GM12878 (cell line): ENCODE measurements around the gene ZNF177. TPM values are rescaled to one million over a fixed set of nuclear protein-coding genes. Genes with fewer than 3 reads are reported as not detected.

Experiments
- ATAC-seq: fragments of 200-7000 bp; cut with Tn5 transposase; 3 replicates; pipeline ENCODE4 v1.9.1; 2020; ENCODE audit warnings: mild to moderate bottlenecking, moderate library complexity
- BruUV-seq: library from RNA; stranded (reverse); fragments of 400-500 nt; replicated peaks from 2 replicates; lab custom pipeline; 2021; lab: Mats Ljungman, UMichigan
- CTCF ChIA-PET: fragments of 300-600 bp; sonication (Branson Sonifier 250); formaldehyde crosslinking; extraction: SDS; loops from one replicate; lab custom pipeline; 2021; ENCODE audit warnings: inconsistent platforms; lab: Yijun Ruan, JAX
- POLR2A ChIA-PET: fragments of 350-600 bp; formaldehyde crosslinking; extraction: SDS; loops from one replicate; lab custom pipeline; 2021; ENCODE audit warnings: inconsistent platforms; lab: Charles Lee
- RAD21 ChIA-PET: fragments of 300-600 bp; sonication (Branson Sonifier 250); formaldehyde crosslinking; loops from one replicate; lab custom pipeline; 2023; ENCODE audit warnings: antibody characterized with exemption; ENCODE audit not compliant: unreplicated experiment; lab: Charles Lee
- SMC1A ChIA-PET: fragments of 300-600 bp; sonication (Branson Sonifier 250); formaldehyde crosslinking; loops from one replicate; lab custom pipeline; 2023; ENCODE audit not compliant: unreplicated experiment, uncharacterized antibody; lab: Charles Lee
- DNase-seq: peaks from one replicate; pipeline ENCODE4 v3.0.0-alpha.2; 2011; ENCODE audit warnings: low read depth, low spot score
- FAIRE-seq: peaks from 3 replicates; lab custom pipeline; 2011; peaks lifted over from hg19 to GRCh38; lab: Jason Lieb, UNC
- H2AFZ ChIP-seq: 2 replicates; pipeline ENCODE4 v1.6.0; 2011; ENCODE audit warnings: low read depth, low read length, control low read depth; ENCODE audit not compliant: control insufficient read depth
- H3K27ac ChIP-seq: 2 replicates; pipeline ENCODE4 v1.5.1; 2011; ENCODE audit warnings: control low read depth; ENCODE audit not compliant: control insufficient read depth, insufficient read depth
- H3K27me3 ChIP-seq, 2 experiments: replicated peaks in 1 of 2; 2 replicates each; pipeline versions ENCODE4 v1.6.0 to v1.6.1; 2011; ENCODE audit warnings: low read length in 1 of 2; ENCODE audit not compliant: control insufficient read depth in 2 of 2, insufficient read depth in 2 of 2
- H3K36me3 ChIP-seq, 2 experiments: 2 replicates each; pipeline ENCODE4 v1.5.1; 2011; ENCODE audit warnings: low read length in 1 of 2; ENCODE audit not compliant: control insufficient read depth in 2 of 2, insufficient read depth in 2 of 2
- H3K4me1 ChIP-seq: 2 replicates; pipeline ENCODE4 v1.6.1; 2011; ENCODE audit warnings: mild to moderate bottlenecking, low read length, moderate library complexity, mixed read lengths; ENCODE audit not compliant: control insufficient read depth, insufficient read depth
- H3K4me2 ChIP-seq: 2 replicates; pipeline ENCODE4 v1.6.0; 2011; ENCODE audit warnings: control low read depth; ENCODE audit not compliant: control insufficient read depth, insufficient read depth
- H3K4me3 ChIP-seq: fragments of 200-600 bp; sonication (generic); 2 replicates; pipeline ENCODE4 v1.5.1; 2016
- H3K79me2 ChIP-seq: 2 replicates; pipeline ENCODE4 v1.6.0; 2011; ENCODE audit warnings: low read length; ENCODE audit not compliant: control insufficient read depth, insufficient read depth
- H3K9ac ChIP-seq: 2 replicates; pipeline ENCODE4 v1.8.0; 2011; ENCODE audit warnings: low read length, control low read depth, mixed read lengths; ENCODE audit not compliant: control insufficient read depth, insufficient read depth
- H3K9me3 ChIP-seq: replicated peaks from 3 replicates; pipeline ENCODE4 v1.5.1; 2011; ENCODE audit warnings: mild to moderate bottlenecking, low read length; ENCODE audit not compliant: control insufficient read depth, insufficient read depth
- H4K20me1 ChIP-seq: 2 replicates; pipeline ENCODE4 v1.6.0; 2011; ENCODE audit not compliant: control insufficient read depth, insufficient read depth
- ATF7 ChIP-seq: fragments of 450-650 bp; IDR thresholded peaks from 2 replicates; pipeline ENCODE4 v1.6.1; 2016; ENCODE audit warnings: low read depth, mild to moderate bottlenecking
- CHD4 ChIP-seq: fragments of 200-600 bp; sonication (generic); IDR thresholded peaks from 2 replicates; pipeline ENCODE4 v1.6.1; 2016; ENCODE audit warnings: mild to moderate bottlenecking
- CREM ChIP-seq: IDR thresholded peaks from 2 replicates; pipeline ENCODE4 v1.6.1; 2014; ENCODE audit warnings: antibody characterized with exemption, low read depth
- PAX8 ChIP-seq: fragments of 450-650 bp; IDR thresholded peaks from 2 replicates; pipeline ENCODE4 v1.6.1; 2017; ENCODE audit warnings: mild to moderate bottlenecking, moderate library complexity
- RAD21 ChIP-seq: IDR thresholded peaks from 2 replicates; pipeline ENCODE4 v1.6.1; 2011; ENCODE audit warnings: mild to moderate bottlenecking, low read depth, low read length, moderate library complexity; ENCODE audit not compliant: insufficient read depth
- WGBS: methylation state at CpG from one replicate; pipeline ENCODE4 v1.1.6; 2016; ENCODE audit warnings: low lambda C conversion rate; ENCODE audit not compliant: insufficient replicate concordance, insufficient coverage; ENCODE audit errors: missing lambda C conversion rate; 5-methylcytosine and 5-hydroxymethylcytosine counted together
- in situ Hi-C: fragments of 300-500 bp; cut with MboI; formaldehyde crosslinking; loops from 9 replicates; pipeline ENCODE4 v1.14.3; 2018; ENCODE audit warnings: mixed read lengths
- intact Hi-C: fragments of 100-400 bp; cut with micrococcal nuclease; formaldehyde crosslinking; loops from one replicate; pipeline ENCODE4 v1.14.2; 2022; ENCODE audit not compliant: unreplicated experiment
- polyA plus RNA-seq, 11 experiments: library from polyadenylated mRNA; depleted of rRNA in 4 of 11; unstranded in 6 of 11; stranded (reverse) in 5 of 11; fragments of >200 nt; fragmentation: Nextera tagmentation in 4 of 11; fragmentation: Illumina TruSeq in 1 of 11; extraction: Ambion mirVana in 4 of 11; extraction: Trizol in 1 of 11; gene quantifications; 1 replicate in 1 of 11; 2 replicates in 10 of 11; pipeline versions ENCODE4 v1.2.1 to v1.2.3, GENCODE V29; 2011 to 2016; ENCODE audit warnings: inconsistent platforms in 2 of 11, missing spikeins in 2 of 11, low read depth in 1 of 11
- total RNA-seq, 4 experiments: library from RNA; depleted of rRNA in 3 of 4; stranded (reverse); fragments of >200 nt in 3 of 4; fragmentation: Illumina TruSeq in 1 of 4; extraction: Trizol in 1 of 4; gene quantifications; 2 replicates each; pipeline versions ENCODE4 v1.2.1 to v1.2.3, GENCODE V29; 2013 to 2021
- TF ChIP-seq, protein P1 (sequence below): fragments of 450-650 bp; formaldehyde crosslinking; IDR thresholded peaks from 2 replicates; pipeline ENCODE4 v1.5.0; 2022; ENCODE audit warnings: mild to moderate bottlenecking, missing genetic modification characterization

ZNF177 gene
- total and polyA plus RNA-seq, 10 of the 15 experiments (the other 5 are each of a cell fraction or from before 2014, with no cell fraction given): 0.05 to 0.98 (median 0.31) TPM; not detected in 1

DNA sequence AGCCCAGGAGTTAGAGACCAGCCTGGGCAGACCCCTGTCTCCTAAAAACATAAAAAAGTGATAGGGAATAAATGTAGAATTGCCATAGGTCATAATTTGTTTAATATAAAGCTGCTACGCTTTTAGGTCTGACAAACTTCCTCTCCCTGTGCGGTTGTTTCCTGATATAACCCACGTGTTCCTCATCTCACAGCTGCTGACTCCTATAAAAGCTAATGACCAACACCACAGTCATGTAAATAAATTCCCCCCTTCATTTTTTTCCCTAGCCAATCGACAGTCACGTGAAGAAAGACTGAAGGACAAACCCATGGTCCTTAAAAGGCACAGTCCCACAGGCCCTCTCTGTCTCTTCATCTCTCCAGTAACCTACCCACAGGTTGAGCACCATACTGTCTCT is 45.0 kb downstream of the ZNF177 start:
- Histone ChIP-seq H2AFZ (no peak overlapping the region), H3K79me2 (no peaks in the 10 kb centered on the region), H3K27me3 (no peaks in the 10 kb centered on the region), H4K20me1 (no peaks in the 10 kb centered on the region), H3K36me3 (no peaks in the 10 kb centered on the region), H3K9ac (no peak overlapping the region), H3K4me2 (no peak overlapping the region), H3K27ac (no peak overlapping the region), H3K9me3 (peaks cover 12% of the 10 kb centered on the region; the same call in 2 of the 3 replicates), H3K4me3 (no peak overlapping the region), H3K4me1 (no peaks in the 10 kb centered on the region)
- in situ Hi-C loops: no loop called here
- no peak for TF ChIP-seq PAX8
- TF ChIP-seq, protein P1, sequence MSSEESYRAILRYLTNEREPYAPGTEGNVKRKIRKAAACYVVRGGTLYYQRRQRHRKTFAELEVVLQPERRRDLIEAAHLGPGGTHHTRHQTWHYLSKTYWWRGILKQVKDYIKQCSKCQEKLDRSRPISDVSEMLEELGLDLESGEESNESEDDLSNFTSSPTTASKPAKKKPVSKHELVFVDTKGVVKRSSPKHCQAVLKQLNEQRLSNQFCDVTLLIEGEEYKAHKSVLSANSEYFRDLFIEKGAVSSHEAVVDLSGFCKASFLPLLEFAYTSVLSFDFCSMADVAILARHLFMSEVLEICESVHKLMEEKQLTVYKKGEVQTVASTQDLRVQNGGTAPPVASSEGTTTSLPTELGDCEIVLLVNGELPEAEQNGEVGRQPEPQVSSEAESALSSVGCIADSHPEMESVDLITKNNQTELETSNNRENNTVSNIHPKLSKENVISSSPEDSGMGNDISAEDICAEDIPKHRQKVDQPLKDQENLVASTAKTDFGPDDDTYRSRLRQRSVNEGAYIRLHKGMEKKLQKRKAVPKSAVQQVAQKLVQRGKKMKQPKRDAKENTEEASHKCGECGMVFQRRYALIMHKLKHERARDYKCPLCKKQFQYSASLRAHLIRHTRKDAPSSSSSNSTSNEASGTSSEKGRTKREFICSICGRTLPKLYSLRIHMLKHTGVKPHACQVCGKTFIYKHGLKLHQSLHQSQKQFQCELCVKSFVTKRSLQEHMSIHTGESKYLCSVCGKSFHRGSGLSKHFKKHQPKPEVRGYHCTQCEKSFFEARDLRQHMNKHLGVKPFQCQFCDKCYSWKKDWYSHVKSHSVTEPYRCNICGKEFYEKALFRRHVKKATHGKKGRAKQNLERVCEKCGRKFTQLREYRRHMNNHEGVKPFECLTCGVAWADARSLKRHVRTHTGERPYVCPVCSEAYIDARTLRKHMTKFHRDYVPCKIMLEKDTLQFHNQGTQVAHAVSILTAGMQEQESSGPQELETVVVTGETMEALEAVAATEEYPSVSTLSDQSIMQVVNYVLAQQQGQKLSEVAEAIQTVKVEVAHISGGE (CRISPR knock-in tag): no peak
- ChIA-PET SMC1A (no interaction called here), POLR2A (no interaction called here), CTCF (no interaction called here), RAD21 (no interaction called here)
- BruUV-seq: no TSS peak
- WGBS: 70% methylated on average over 5 of the region's 5 CpGs
- ATAC-seq (no peak), FAIRE-seq (no peak), DNase-seq (no peak)
- intact Hi-C loops: no loop called here

DNA sequence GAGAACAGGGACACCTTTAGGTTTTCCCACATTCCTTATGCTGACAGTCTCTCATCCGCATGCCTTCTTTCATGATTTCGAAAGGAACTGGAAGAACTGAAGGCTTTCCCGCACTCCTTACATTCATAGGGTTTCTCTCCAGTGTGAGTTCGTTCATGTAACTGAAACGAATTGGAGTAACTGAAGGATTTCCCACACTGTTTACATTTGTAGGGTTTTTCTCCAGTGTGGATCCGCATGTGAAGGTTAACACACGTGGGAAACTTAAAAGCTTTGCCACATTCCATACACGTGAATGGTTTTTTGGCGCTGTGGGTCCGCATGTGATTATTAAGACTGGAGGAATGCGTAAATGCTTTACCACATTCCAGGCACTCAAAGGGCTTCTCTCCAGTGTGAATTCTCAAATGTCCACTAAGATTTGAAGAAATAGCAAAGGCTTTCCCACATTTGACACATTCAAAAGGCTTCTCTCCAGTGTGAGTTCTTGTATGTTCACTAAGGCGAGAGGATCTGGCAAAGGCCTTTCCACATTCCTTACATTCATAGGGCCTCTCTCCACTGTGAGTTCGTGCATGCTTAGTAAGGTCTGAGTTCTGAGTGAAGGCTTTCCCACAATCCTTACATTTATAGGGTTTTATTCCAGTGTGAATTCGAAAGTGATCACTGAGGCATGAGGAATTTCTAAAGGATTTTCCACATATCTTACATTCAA is 50.6 kb downstream of the ZNF177 start:
- RAD21 ChIA-PET: no interaction called here
- no peak for FAIRE-seq
- in situ Hi-C loops (no loop called here), intact Hi-C loops (no loop called here)
- Histone ChIP-seq H3K9ac (no peak overlapping the region), H3K4me3 (no peak overlapping the region), H3K79me2 (no peaks in the 10 kb centered on the region), H3K9me3 (peaks cover 34% of the 10 kb centered on the region), H3K27me3 (no peaks in the 10 kb centered on the region), H3K36me3 (peaks cover 6 to 23% of the 10 kb centered on the region in 2 experiments), H2AFZ (no peak overlapping the region), H3K4me2 (no peak overlapping the region), H3K4me1 (no peaks in the 10 kb centered on the region), H4K20me1 (no peaks in the 10 kb centered on the region), H3K27ac (no peak overlapping the region)
- POLR2A ChIA-PET: no interaction called here
- no TSS peak for BruUV-seq
- no peak for TF ChIP-seq ATF7
- TF ChIP-seq RAD21: no peak
- TF ChIP-seq CREM: no peak
- no peak for TF ChIP-seq CHD4
- WGBS: over 99% methylated on average over 14 of the region's 14 CpGs
- CTCF ChIA-PET: no interaction called here
- DNase-seq: no peak
- ATAC-seq: no peak
- SMC1A ChIA-PET: no interaction called here
